Muscle of leg (tissue), 11 donors: ENCODE measurements around the gene ARHGAP45. TPM values are rescaled to one million over a fixed set of nuclear protein-coding genes. Genes with fewer than 3 reads are reported as not detected.

Experiments used
- DNase-seq: peaks from one replicate; pipeline ENCODE4 v3.0.0; 2013
- H3K27ac ChIP-seq: one replicate; pipeline ENCODE4 v1.5.1; 2013; ENCODE audit warnings: mild to moderate bottlenecking, low read length, control low read depth
- H3K27me3 ChIP-seq: one replicate; pipeline ENCODE4 v1.6.1; 2013; ENCODE audit warnings: low read length; ENCODE audit not compliant: control insufficient read depth, insufficient read depth
- H3K36me3 ChIP-seq: one replicate; pipeline ENCODE4 v1.6.1; 2013; ENCODE audit warnings: low read length; ENCODE audit not compliant: control insufficient read depth, insufficient read depth
- H3K4me1 ChIP-seq: one replicate; pipeline ENCODE4 v1.6.1; 2013; ENCODE audit warnings: low read length; ENCODE audit not compliant: control insufficient read depth, insufficient read depth
- H3K4me3 ChIP-seq: one replicate; pipeline ENCODE4 v1.5.1; 2013; ENCODE audit warnings: low read length, control low read depth
- H3K9me3 ChIP-seq: replicated peaks from 2 replicates; pipeline ENCODE4 v1.6.1; 2013; ENCODE audit warnings: low read depth, low read length; ENCODE audit not compliant: control insufficient read depth
- whole genome bisulfite sequencing: methylation state at CpG from one replicate; pipeline ENCODE4 v1.1.5; 2013; ENCODE audit warnings: missing lambda C conversion rate; ENCODE audit not compliant: insufficient coverage; 5-methylcytosine and 5-hydroxymethylcytosine counted together
- polyA plus RNA-seq, 8 donors: library from polyadenylated mRNA; unstranded; fragments of 120-200 nt; gene quantifications; one replicate each; pipeline versions ENCODE4 v1.2.1 to v1.2.3, GENCODE V29; 2013; ENCODE audit warnings: inconsistent platforms in 1 of 8, low replicate concordance in 1 of 8; ENCODE audit not compliant: insufficient read length in 8 of 8, insufficient read depth in 1 of 8
- total RNA-seq: library from RNA; stranded (reverse); fragments of 120-200 nt; gene quantifications from one replicate; pipeline ENCODE4 v1.2.4, GENCODE V29; 2013

Gene ARHGAP45
- total and polyA plus RNA-seq, 9 donors, result 5.0 to 13.1 (median 11.1) TPM

DNA sequence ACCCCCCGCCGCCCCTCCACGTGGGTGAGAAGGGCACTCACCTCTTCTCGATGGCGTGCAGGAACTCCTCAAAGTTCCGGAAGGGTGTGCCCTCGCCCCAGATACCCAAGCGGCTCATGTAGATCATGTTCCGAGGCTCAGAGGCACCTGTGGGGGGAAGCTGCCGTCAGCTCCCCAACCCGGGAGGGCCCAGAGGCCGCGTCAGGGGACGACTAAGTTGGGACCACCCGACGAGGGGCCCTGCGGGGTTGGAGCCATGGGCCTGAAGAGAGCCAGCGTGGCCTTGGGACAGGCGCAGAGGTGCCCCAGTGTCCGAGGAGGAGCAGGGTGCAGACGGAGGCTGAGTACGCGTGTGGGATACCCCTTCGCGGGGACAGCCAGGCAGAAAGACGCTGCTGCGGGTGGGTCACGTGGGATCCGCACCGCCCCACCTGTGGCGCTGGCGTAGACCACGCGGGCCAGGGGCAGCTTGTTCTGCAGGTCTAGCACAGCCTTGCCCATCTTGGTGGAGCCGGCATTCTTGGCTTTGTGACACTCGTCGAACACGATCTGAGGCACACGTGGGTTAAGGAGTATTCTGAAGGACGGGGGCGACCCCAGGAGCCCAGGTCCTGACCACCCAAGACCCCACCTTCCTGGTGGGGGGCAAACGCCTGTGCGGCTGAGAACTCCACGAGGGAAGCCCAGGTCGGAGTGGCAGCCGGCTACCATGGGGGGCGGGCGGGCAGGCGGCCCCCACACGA is 52.7 kb downstream of the ARHGAP45 start:
- Histone ChIP-seq H3K27ac (no peak overlapping the region), H3K4me3 (no peak overlapping the region), H3K36me3 (peaks cover 83% of the 10 kb centered on the region), H3K27me3 (no peaks in the 10 kb centered on the region), H3K4me1 (no peaks in the 10 kb centered on the region), H3K9me3 (no peaks in the 10 kb centered on the region)
- no peak for DNase-seq
- WGBS, result 88% methylated on average over 39 of the region's 50 CpGs

DNA sequence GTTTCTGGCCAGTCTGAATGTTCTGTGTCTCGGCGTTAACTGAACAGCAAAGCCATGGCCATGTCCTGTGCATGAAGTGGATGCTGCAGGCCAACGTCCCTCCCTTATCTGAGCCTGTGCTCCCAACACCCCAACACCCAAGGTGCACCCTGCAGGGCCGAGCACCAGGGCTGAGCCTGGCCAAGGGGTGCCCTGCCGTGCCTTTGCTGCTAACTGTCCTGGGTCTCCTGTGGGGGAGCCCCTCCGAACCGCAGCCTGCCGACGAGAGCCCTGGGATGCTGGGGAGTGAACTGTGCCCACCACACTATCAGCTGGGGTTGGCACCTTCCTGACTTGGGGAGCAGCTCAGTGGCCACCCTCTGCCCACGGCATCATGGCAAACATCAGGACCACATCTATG is 54.4 kb downstream of the ARHGAP45 start:
- H3K4me3 ChIP-seq, result no peak overlapping the region
- 90% methylated on average over 9 of the region's 10 CpGs for WGBS
- H3K4me1 ChIP-seq, result no peaks in the 10 kb centered on the region
- no peak for DNase-seq
- no peaks in the 10 kb centered on the region for H3K27me3 ChIP-seq
- H3K27ac ChIP-seq, result no peak overlapping the region
- peaks cover 89% of the 10 kb centered on the region for H3K36me3 ChIP-seq
- no peaks in the 10 kb centered on the region for H3K9me3 ChIP-seq

DNA sequence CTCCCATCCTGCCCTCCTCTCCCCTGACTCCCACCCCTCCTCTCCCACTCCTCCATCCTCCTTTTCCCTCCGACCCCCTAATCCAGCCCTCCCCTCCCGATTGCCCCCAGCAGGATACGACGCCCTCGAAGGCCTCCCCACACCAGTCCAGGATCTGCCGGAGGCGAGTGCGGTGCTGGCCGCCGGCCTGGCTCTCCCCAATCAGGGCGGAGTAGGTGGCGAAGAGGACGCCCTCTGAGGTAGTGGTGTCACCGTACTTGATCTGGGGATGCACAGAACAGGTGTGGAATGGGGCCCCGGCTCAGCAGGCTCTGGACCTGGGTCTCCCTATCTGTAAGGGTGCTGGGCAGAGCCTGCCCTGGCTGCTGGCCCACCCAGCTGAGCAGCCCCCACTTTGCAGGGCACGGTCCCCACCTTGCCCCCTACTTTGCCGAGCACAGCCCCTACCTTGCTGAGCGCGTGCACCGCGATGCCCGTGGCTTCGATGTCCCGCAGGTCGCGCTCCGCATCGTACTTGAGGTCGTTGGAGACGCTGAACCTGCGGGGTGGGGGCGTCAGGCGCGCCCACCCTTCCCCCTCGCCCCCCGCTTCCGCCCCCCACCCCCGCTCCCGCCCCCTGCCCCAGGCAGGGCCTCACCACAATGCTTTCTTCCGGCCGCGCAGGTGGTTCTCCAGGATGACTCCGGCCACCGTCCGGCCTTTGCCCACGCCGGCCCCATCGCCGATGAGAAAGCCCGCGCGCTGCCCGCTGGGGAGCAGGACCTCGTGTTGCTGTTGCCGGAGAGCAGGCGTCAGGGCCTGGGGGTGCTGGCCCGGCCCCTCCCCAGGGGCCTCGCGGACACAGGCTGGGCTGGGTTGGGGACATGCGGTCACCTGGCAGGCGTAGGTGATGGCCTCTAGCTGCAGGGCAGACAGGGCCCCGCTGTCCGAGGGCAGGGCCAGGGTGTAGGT is 55.3 kb downstream of the ARHGAP45 start:
- 93% methylated on average over 30 of the region's 63 CpGs for WGBS
- no peak overlapping the region for H3K4me3 ChIP-seq
- H3K27me3 ChIP-seq, result no peaks in the 10 kb centered on the region
- no peaks in the 10 kb centered on the region for H3K9me3 ChIP-seq
- no peak for DNase-seq
- no peaks in the 10 kb centered on the region for H3K4me1 ChIP-seq
- no peak overlapping the region for H3K27ac ChIP-seq
- H3K36me3 ChIP-seq, result peaks cover 89% of the 10 kb centered on the region

DNA sequence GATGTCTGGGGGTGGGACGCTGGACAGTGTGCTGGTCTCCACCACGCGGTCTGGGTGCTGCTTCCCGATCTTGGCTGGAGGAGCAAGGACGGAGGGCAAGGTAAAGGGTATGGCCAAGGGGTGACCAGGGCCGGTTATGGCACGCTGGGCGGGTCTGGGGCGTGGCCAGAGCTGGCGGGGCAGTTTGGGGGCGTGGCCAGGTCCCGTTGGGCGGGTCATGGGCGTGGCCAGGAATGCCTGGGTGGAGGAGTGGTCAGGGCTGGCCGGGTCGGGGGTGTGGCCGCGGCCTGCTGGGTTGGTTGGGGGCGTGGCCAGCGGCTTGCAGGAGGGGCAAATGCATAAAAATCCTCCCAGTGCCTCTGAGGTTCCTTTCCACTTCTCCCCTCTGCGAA is 56.0 kb downstream of the ARHGAP45 start:
- Histone ChIP-seq H3K4me3 (no peak overlapping the region), H3K36me3 (peaks cover 88% of the 10 kb centered on the region), H3K4me1 (no peaks in the 10 kb centered on the region), H3K9me3 (no peaks in the 10 kb centered on the region), H3K27me3 (no peaks in the 10 kb centered on the region), H3K27ac (no peak overlapping the region)
- WGBS, result 56% methylated on average over 18 of the region's 21 CpGs
- DNase-seq, result no peak

DNA sequence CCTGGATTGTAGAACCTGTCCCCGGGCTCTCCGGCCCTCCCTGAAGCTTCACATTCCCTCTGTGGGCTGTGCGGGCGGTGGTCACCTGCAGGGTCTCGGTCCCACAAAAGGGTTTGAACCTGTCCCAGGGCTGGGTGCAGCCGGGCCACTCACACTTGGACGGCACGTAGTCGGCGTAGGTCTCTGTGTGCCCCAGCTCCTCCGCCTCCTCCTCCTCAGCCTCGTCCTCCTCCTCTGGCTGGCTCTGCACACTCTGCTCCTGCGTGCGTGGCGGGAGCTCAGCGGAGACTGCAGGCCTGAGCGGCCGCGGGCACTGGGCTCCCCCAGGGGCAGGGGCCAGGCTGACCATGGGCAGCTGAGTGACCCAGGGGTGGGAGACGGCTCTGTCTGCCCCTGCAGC is 56.4 kb downstream of the ARHGAP45 start:
- Histone ChIP-seq H3K27ac (no peak overlapping the region), H3K9me3 (no peaks in the 10 kb centered on the region), H3K4me1 (no peaks in the 10 kb centered on the region), H3K36me3 (peaks cover 87% of the 10 kb centered on the region), H3K4me3 (no peak overlapping the region), H3K27me3 (no peaks in the 10 kb centered on the region)
- no peak for DNase-seq
- 93% methylated on average over 19 of the region's 20 CpGs for WGBS

- no peak for DNase-seq
- H3K9me3 ChIP-seq, result no peaks in the 10 kb centered on the region
- H3K27ac ChIP-seq, result no peak overlapping the region
- no peaks in the 10 kb centered on the region for H3K4me1 ChIP-seq
- no peak overlapping the region for H3K4me3 ChIP-seq
- peaks cover 80% of the 10 kb centered on the region for H3K36me3 ChIP-seq
- H3K27me3 ChIP-seq, result no peaks in the 10 kb centered on the region
- 85% methylated on average over 21 of the region's 23 CpGs for WGBS
These were observed 57.1 kb downstream of the ARHGAP45 start for GRCh38 chr19:1123885-1124677.

DNA sequence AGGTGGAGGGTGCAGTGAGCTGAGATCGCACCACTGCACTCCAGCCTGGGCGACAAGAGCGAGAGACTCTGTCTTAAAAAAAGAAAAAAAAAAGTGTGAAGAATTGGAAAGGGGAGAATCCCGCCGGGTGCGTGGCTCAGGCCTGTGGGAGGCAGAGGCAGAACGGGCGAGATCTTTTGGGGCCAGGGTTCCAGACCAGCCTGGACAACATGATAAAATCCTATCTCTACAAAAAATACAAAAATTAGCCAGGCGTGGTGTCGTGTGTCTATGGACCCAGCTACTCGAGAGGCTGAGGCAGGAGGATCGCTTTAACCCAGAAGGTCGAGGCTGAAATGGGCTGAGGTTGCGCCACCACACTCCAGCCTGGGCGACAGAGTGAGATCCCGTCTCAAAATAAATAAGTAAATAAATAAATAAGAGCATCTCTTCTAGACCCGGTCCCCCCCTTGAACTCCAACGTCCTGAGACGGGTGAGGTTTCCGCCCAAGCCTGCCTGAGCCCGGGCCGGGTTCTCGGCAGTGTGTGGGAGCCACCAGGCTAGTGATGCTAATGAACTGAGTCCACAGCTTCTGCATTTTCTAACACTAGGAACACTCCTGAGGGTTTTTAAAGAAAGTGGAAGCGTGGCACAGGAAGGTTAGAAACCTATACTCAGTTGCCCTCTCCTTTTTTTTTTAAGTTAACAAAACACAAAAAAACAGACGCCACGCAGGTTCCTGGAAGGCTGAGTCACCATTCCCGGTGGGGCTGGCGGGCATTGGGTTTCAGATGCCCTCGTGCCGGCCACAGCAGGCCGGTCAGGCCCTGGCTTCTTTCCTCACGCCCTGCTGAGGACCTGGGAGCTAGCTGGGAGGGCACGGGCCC is 58.9 kb downstream of the ARHGAP45 start:
- WGBS, result 86% methylated on average over 17 of the region's 33 CpGs
- DNase-seq, result no peak
- peaks cover 63% of the 10 kb centered on the region for H3K36me3 ChIP-seq
- no peaks in the 10 kb centered on the region for H3K27me3 ChIP-seq
- no peaks in the 10 kb centered on the region for H3K9me3 ChIP-seq
- peaks cover 3% of the 10 kb centered on the region for H3K4me1 ChIP-seq
- no peak overlapping the region for H3K27ac ChIP-seq
- no peak overlapping the region for H3K4me3 ChIP-seq

DNA sequence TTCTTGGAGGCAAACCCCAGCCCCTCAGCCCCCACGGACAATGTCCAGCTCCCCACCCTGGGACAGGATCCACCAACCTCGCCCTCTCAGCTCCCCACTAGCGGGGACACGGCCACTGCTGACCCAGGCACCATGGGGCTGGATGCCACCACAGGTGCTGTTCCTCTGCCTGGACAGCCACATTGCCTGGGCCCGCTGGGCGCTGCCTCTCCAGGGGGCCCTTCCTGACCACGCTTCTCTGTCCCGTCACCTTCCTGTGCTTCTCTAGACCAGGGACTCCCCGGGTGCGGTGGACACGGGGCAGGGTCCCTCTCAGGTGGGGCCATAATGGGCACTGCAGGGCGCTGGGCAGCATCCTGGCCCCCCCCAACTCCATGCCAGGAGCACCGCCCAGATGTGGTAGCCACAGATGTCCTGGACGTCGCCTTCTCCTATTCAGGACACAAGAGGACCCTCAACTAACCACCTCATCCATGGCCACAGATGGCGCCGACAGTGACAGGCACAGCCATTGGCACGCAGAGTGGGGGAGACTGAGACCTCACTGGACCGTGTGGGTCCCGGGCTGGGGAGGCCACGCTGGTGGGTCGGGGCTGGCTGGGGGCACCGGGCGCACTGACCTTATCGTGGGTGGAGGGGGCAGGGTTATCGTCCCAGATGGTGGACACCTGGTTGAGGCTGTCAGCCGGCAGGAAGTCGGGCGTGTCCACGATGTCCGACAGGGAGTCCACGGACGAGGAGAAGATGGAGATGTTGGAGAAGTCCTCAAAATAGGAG is 60.2 kb downstream of the ARHGAP45 start:
- DNase-seq, result no peak
- no peak overlapping the region for H3K4me3 ChIP-seq
- H3K27ac ChIP-seq, result no peak overlapping the region
- WGBS, result 94% methylated on average over 30 of the region's 33 CpGs
- H3K27me3 ChIP-seq, result no peaks in the 10 kb centered on the region
- H3K36me3 ChIP-seq, result peaks cover 50% of the 10 kb centered on the region
- no peaks in the 10 kb centered on the region for H3K9me3 ChIP-seq
- peaks cover 16% of the 10 kb centered on the region for H3K4me1 ChIP-seq

GRCh38 chr19:1128106-1128505 is 61.1 kb downstream of the ARHGAP45 start:
- Histone ChIP-seq H3K4me3 (no peak overlapping the region), H3K27me3 (peaks cover 1% of the 10 kb centered on the region), H3K36me3 (peaks cover 42% of the 10 kb centered on the region), H3K4me1 (peaks cover 25% of the 10 kb centered on the region), H3K9me3 (no peaks in the 10 kb centered on the region), H3K27ac (no peak overlapping the region)
- no peak for DNase-seq
- WGBS, result 98% methylated on average over 6 of the region's 17 CpGs
